CD1c-positive myeloid dendritic cell (primary cell): ENCODE measurements around the gene VCY.
"Not testable (repeated sequence)": the region's sequence is repeated elsewhere in the genome, so short reads cannot be mapped to it uniquely, and the experiment has no call there.

Experiments
- DNase-seq: peaks from one replicate; pipeline ENCODE4 v3.0.0-alpha.2; 2016; ENCODE audit errors: extremely low spot score

VCY gene

GRCh38 chrY:13986373-13986772, at the start of gene VCY:
Gene VCY (minus strand): TSS chrY:13986473. CDS start chrY:13986440, 33 bp downstream.
- DNase-seq: not testable (repeated sequence)

- DNase-seq: not testable (repeated sequence)
These were observed 44.1 kb upstream of the VCY start for GRCh38 chrY:14030395-14030794.

- DNase-seq: not testable (repeated sequence)
These were observed 25.6 kb upstream of the VCY start for GRCh38 chrY:14011916-14012315.

DNA sequence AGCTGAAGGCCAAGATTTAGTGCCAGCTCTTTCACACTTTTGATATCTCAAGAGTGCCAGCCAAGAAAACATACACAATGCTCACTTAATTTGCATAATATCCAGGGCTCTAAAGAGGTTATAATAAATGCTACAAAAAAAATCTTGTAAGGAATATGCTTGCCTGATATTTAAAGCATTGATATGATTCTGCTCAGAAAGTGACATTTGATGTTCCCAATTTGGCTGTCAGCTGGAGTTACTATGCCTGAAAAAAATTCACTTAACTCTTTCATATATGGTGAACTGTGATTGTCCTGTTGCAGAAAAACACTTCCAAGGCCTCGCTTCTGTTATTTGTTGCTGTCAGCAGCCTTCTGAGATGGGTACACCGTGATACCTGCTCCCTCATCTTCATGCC, 43.9 kb downstream of the VCY start:
- DNase-seq: not testable (repeated sequence)
